ENCODE data around the gene ROR1. TPM values are rescaled to one million over a fixed set of nuclear protein-coding genes. Genes with fewer than 3 reads are reported as not detected.

Gene ROR1
- total RNA-seq, 1 experiment from 2014 or later = 56.3 TPM

GRCh38 chr1:63968663-63969440 is 195.0 kb downstream of the ROR1 start:
- POLR2A ChIA-PET = no interaction called here
- Mint-ChIP-seq H3K36me3 (peaks cover 19% of the 10 kb centered on the region), H3K27ac (no peak overlapping the region)

GRCh38 chr1:63969441-63969901 is 195.7 kb downstream of the ROR1 start:
- H3K4me3 Mint-ChIP-seq = no peak overlapping the region
- no peak for DNase-seq (ENCODE audit: low spot score)
- peaks cover 20% of the 10 kb centered on the region for H3K9me3 Mint-ChIP-seq

More at GRCh38 chr1:63968663-63969440, 195.0 kb downstream of the ROR1 start:
- Mint-ChIP-seq H3K9me3 (peaks cover 20% of the 10 kb centered on the region), H3K4me1 (peaks cover 27% of the 10 kb centered on the region), H3K4me3 (no peak overlapping the region), H3K27me3 (ENCODE audit: low read depth) (no peaks in the 10 kb centered on the region)
- no peak for ATAC-seq
- TF ChIP-seq ZNF317 (CRISPR knock-in tag; IDR thresholded peaks at IDR 0.05; ENCODE audit: borderline replicate concordance, low read depth) = no peak
- TF ChIP-seq ZNF425 (CRISPR knock-in tag; conservative IDR thresholded peaks at IDR 0.05) = no peak
- TF ChIP-seq JUN (CRISPR knock-in tag; IDR thresholded peaks at IDR 0.05) = no peak
- TF ChIP-seq FOXK1 (CRISPR knock-in tag; IDR thresholded peaks at IDR 0.05) = no peak
- TF ChIP-seq, protein P1, sequence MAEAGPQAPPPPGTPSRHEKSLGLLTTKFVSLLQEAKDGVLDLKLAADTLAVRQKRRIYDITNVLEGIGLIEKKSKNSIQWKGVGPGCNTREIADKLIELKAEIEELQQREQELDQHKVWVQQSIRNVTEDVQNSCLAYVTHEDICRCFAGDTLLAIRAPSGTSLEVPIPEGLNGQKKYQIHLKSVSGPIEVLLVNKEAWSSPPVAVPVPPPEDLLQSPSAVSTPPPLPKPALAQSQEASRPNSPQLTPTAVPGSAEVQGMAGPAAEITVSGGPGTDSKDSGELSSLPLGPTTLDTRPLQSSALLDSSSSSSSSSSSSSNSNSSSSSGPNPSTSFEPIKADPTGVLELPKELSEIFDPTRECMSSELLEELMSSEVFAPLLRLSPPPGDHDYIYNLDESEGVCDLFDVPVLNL (CRISPR knock-in tag; IDR thresholded peaks at IDR 0.05; ENCODE audit: borderline replicate concordance, low read depth) = no peak
- no peak for TF ChIP-seq ATF3 (CRISPR knock-in tag; conservative IDR thresholded peaks at IDR 0.05)
- CTCF ChIA-PET = no interaction called here
- DNase-seq (ENCODE audit: low spot score) = no peak

GRCh38 chr1:63971557-63971956 is 197.7 kb downstream of the ROR1 start:
- no peak for TF ChIP-seq ATF1 (CRISPR knock-in tag; IDR thresholded peaks at IDR 0.05)
- TF ChIP-seq ZBTB21 (CRISPR knock-in tag; IDR thresholded peaks at IDR 0.05; ENCODE audit: borderline replicate concordance) = no peak
- TF ChIP-seq, protein P2, sequence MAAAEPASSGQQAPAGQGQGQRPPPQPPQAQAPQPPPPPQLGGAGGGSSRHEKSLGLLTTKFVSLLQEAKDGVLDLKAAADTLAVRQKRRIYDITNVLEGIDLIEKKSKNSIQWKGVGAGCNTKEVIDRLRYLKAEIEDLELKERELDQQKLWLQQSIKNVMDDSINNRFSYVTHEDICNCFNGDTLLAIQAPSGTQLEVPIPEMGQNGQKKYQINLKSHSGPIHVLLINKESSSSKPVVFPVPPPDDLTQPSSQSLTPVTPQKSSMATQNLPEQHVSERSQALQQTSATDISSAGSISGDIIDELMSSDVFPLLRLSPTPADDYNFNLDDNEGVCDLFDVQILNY (CRISPR knock-in tag; IDR thresholded peaks at IDR 0.05) = no peak
- no peak for TF ChIP-seq SP1 (CRISPR knock-in tag; conservative IDR thresholded peaks at IDR 0.05)
- TF ChIP-seq, protein P3, sequence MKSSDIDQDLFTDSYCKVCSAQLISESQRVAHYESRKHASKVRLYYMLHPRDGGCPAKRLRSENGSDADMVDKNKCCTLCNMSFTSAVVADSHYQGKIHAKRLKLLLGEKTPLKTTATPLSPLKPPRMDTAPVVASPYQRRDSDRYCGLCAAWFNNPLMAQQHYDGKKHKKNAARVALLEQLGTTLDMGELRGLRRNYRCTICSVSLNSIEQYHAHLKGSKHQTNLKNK (CRISPR knock-in tag; IDR thresholded peaks at IDR 0.05) = no peak
- TF ChIP-seq ERG (CRISPR knock-in tag; IDR thresholded peaks at IDR 0.05) = no peak
- no peak for TF ChIP-seq IRF1 (CRISPR knock-in tag; IDR thresholded peaks at IDR 0.05)
- no peak for TF ChIP-seq ZNF232 (CRISPR knock-in tag; IDR thresholded peaks at IDR 0.05)
- no peak for TF ChIP-seq NFE2L1 (CRISPR knock-in tag; IDR thresholded peaks at IDR 0.05)
- TF ChIP-seq USF2 (CRISPR knock-in tag; IDR thresholded peaks at IDR 0.05) = no peak
- no peak for TF ChIP-seq MYBL2 (CRISPR knock-in tag; IDR thresholded peaks at IDR 0.05)
- no peak for TF ChIP-seq IRF2 (CRISPR knock-in tag; IDR thresholded peaks at IDR 0.05; ENCODE audit: borderline replicate concordance, low read depth)
- TF ChIP-seq OVOL2 (CRISPR knock-in tag; IDR thresholded peaks at IDR 0.05; ENCODE audit: borderline replicate concordance) = no peak
- TF ChIP-seq CBFB (CRISPR knock-in tag; IDR thresholded peaks at IDR 0.05; ENCODE audit: low read depth) = no peak
- no peak for TF ChIP-seq RELA (CRISPR knock-in tag; IDR thresholded peaks at IDR 0.05; ENCODE audit: borderline replicate concordance)
- TF ChIP-seq FOXK1 (CRISPR knock-in tag; IDR thresholded peaks at IDR 0.05) = no peak
- ChIA-PET POLR2A (no interaction called here), CTCF (no interaction called here)
- peaks cover 17% of the 10 kb centered on the region for H3K4me1 Mint-ChIP-seq
- no peak overlapping the region for H3K4me3 Mint-ChIP-seq
- DNase-seq (ENCODE audit: low spot score) (no peak), ATAC-seq (peak; percentile 20; the same call in 1 of the 2 replicates)
- H3K27me3 Mint-ChIP-seq (ENCODE audit: low read depth) = no peaks in the 10 kb centered on the region
- H3K9me3 Mint-ChIP-seq = peaks cover 20% of the 10 kb centered on the region
- peak overlapping the region; percentile 58; the same call in 1 of the 2 replicates for H3K27ac Mint-ChIP-seq
- H3K36me3 Mint-ChIP-seq = peaks cover 19% of the 10 kb centered on the region

More at GRCh38 chr1:63969441-63969901, 195.7 kb downstream of the ROR1 start:
- Mint-ChIP-seq H3K27me3 (ENCODE audit: low read depth) (no peaks in the 10 kb centered on the region), H3K36me3 (peaks cover 19% of the 10 kb centered on the region), H3K27ac (0 out of 2 replicates have a peak overlapping the region, but pooled peaks have one; percentile 5), H3K4me1 (peaks cover 27% of the 10 kb centered on the region)
- POLR2A ChIA-PET = no interaction called here
- CTCF ChIA-PET = no interaction called here
- ATAC-seq = no peak
- no peak for TF ChIP-seq GABPB1 (CRISPR knock-in tag; IDR thresholded peaks at IDR 0.05)
